ENCODE data around the gene NFIA. TPM values are rescaled to one million over a fixed set of nuclear protein-coding genes. Genes with fewer than 3 reads are reported as not detected.
A peak's percentile ranks its signal among the peaks of the same experiment; 100 is the strongest.

The NFIA gene
- total and polyA plus RNA-seq, 5 experiments from 2014 or later: 6.3 to 7.8 (median 7.4) TPM

GRCh38 chr1:61290525-61290924, 208.2 kb downstream of the NFIA start:
- Mint-ChIP-seq H3K27ac (no peak overlapping the region), H3K4me3 (no peak overlapping the region), H3K9me3 (no peaks in the 10 kb centered on the region), H3K4me1 (peaks cover 0 to 1% (median 0%) of the 10 kb centered on the region in 4 donors), H3K27me3 (peaks cover 0 to 2% (median 0%) of the 10 kb centered on the region in 5 donors), H3K36me3 (no peaks in the 10 kb centered on the region)
- ATAC-seq: no peak
- POLR2A ChIA-PET: no interaction called here
- DNase-seq: no peak

GRCh38 chr1:61293197-61293596, 210.8 kb downstream of the NFIA start:
- H3K4me3 Mint-ChIP-seq: no peak overlapping the region
- no peak for ATAC-seq
- H3K27me3 Mint-ChIP-seq: peaks cover 0 to 2% (median 0%) of the 10 kb centered on the region in 5 donors
- DNase-seq: no peak
- H3K36me3 Mint-ChIP-seq: peaks cover 0 to 8% (median 0%) of the 10 kb centered on the region in 3 donors
- H3K27ac Mint-ChIP-seq: no peak overlapping the region
- peaks cover 0 to 6% (median 0%) of the 10 kb centered on the region in 4 donors for H3K4me1 Mint-ChIP-seq
- H3K9me3 Mint-ChIP-seq: peaks cover 0 to 7% (median 0%) of the 10 kb centered on the region in 9 donors
- POLR2A ChIA-PET: no interaction called here

GRCh38 chr1:61293986-61294504, 211.7 kb downstream of the NFIA start:
- peaks cover 0 to 8% (median 0%) of the 10 kb centered on the region in 4 donors for H3K4me1 Mint-ChIP-seq
- H3K27me3 Mint-ChIP-seq: peaks cover 0 to 1% (median 0%) of the 10 kb centered on the region in 5 donors
- no peak overlapping the region for H3K27ac Mint-ChIP-seq
- ATAC-seq: no peak
- POLR2A ChIA-PET: no interaction called here
- peaks cover 0 to 8% (median 0%) of the 10 kb centered on the region in 9 donors for H3K9me3 Mint-ChIP-seq
- peaks cover 0 to 8% (median 0%) of the 10 kb centered on the region in 3 donors for H3K36me3 Mint-ChIP-seq
- H3K4me3 Mint-ChIP-seq: no peak overlapping the region
- no peak for DNase-seq

- Mint-ChIP-seq H3K27ac (no peak overlapping the region), H3K27me3 (no peaks in the 10 kb centered on the region), H3K9me3 (peaks cover 0 to 8% (median 0%) of the 10 kb centered on the region in 9 donors), H3K36me3 (peaks cover 0 to 8% (median 0%) of the 10 kb centered on the region in 3 donors), H3K4me1 (peaks cover 0 to 8% (median 0%) of the 10 kb centered on the region in 4 donors), H3K4me3 (no peak overlapping the region)
- POLR2A ChIA-PET: no interaction called here
- DNase-seq: no peak
- no peak for ATAC-seq
These were observed 212.6 kb downstream of the NFIA start for GRCh38 chr1:61294930-61295329.

GRCh38 chr1:61295818-61296537, 213.6 kb downstream of the NFIA start:
- Mint-ChIP-seq H3K27me3 (peaks cover 0 to 1% (median 0%) of the 10 kb centered on the region in 5 donors), H3K27ac (no peak overlapping the region), H3K36me3 (peaks cover 0 to 8% (median 0%) of the 10 kb centered on the region in 3 donors), H3K4me3 (no peak overlapping the region), H3K9me3 (peaks cover 0 to 8% (median 0%) of the 10 kb centered on the region in 9 donors), H3K4me1 (peaks cover 0 to 8% (median 0%) of the 10 kb centered on the region in 4 donors)
- ATAC-seq (no peak), DNase-seq (no peak)
- POLR2A ChIA-PET: no interaction called here

- Mint-ChIP-seq H3K36me3 (peaks cover 0 to 8% (median 0%) of the 10 kb centered on the region in 3 donors), H3K27ac (no peak overlapping the region), H3K9me3 (peaks cover 0 to 8% (median 0%) of the 10 kb centered on the region in 9 donors), H3K4me3 (no peak overlapping the region), H3K4me1 (peaks cover 0 to 6% (median 0%) of the 10 kb centered on the region in 4 donors), H3K27me3 (peaks cover 0 to 1% (median 0%) of the 10 kb centered on the region in 5 donors)
- DNase-seq: no peak
- POLR2A ChIA-PET: no interaction called here
- no peak for ATAC-seq
These were observed 215.5 kb downstream of the NFIA start for GRCh38 chr1:61297887-61298286.

- POLR2A ChIA-PET: no interaction called here
- Mint-ChIP-seq H3K4me3 (no peak overlapping the region), H3K9me3 (peaks cover 0 to 8% (median 0%) of the 10 kb centered on the region in 9 donors)
These were observed 217.1 kb downstream of the NFIA start for GRCh38 chr1:61299463-61299862.

GRCh38 chr1:61300899-61301298, 218.5 kb downstream of the NFIA start:
- POLR2A ChIA-PET: no interaction called here

More at GRCh38 chr1:61299463-61299862, 217.1 kb downstream of the NFIA start:
- Mint-ChIP-seq H3K27ac (no peak overlapping the region), H3K27me3 (peaks cover 0 to 1% (median 0%) of the 10 kb centered on the region in 5 donors), H3K4me1 (peaks cover 0 to 6% (median 0%) of the 10 kb centered on the region in 4 donors), H3K36me3 (peaks cover 0 to 8% (median 0%) of the 10 kb centered on the region in 3 donors)
- no peak for ATAC-seq
- no peak for DNase-seq

GRCh38 chr1:61301824-61302657, 219.7 kb downstream of the NFIA start:
- Mint-ChIP-seq H3K36me3 (peaks cover 0 to 7% (median 0%) of the 10 kb centered on the region in 3 donors), H3K27me3 (peaks cover 0 to 1% (median 0%) of the 10 kb centered on the region in 5 donors), H3K9me3 (peaks cover 0 to 8% (median 0%) of the 10 kb centered on the region in 9 donors), H3K27ac (no peak overlapping the region), H3K4me3 (no peak overlapping the region), H3K4me1 (peaks cover 0 to 6% (median 0%) of the 10 kb centered on the region in 4 donors)
- no peak for DNase-seq
- peak in 1 of 2 donors; percentile 23 for ATAC-seq
- POLR2A ChIA-PET: interaction anchor here (0.5 kb wide), 1 partner anchor 104 kb away, joined by 3 read pairs; no protein-coding TSS in a partner anchor

More at GRCh38 chr1:61300899-61301298, 218.5 kb downstream of the NFIA start:
- Mint-ChIP-seq H3K36me3 (peaks cover 0 to 8% (median 0%) of the 10 kb centered on the region in 3 donors), H3K27me3 (peaks cover 0 to 1% (median 0%) of the 10 kb centered on the region in 5 donors), H3K4me3 (no peak overlapping the region), H3K4me1 (peaks cover 0 to 6% (median 0%) of the 10 kb centered on the region in 4 donors), H3K27ac (no peak overlapping the region), H3K9me3 (peaks cover 0 to 8% (median 0%) of the 10 kb centered on the region in 9 donors)
- no peak for ATAC-seq
- DNase-seq: no peak

GRCh38 chr1:61307422-61308142, 225.2 kb downstream of the NFIA start:
- Mint-ChIP-seq H3K36me3 (no peaks in the 10 kb centered on the region), H3K4me1 (no peaks in the 10 kb centered on the region), H3K27ac (no peak overlapping the region), H3K4me3 (no peak overlapping the region), H3K27me3 (no peaks in the 10 kb centered on the region), H3K9me3 (no peaks in the 10 kb centered on the region)
- no peak for DNase-seq
- POLR2A ChIA-PET: no interaction called here
- ATAC-seq: no peak

- Mint-ChIP-seq H3K4me3 (no peak overlapping the region), H3K27ac (no peak overlapping the region), H3K27me3 (no peaks in the 10 kb centered on the region), H3K4me1 (peaks cover 0 to 3% (median 0%) of the 10 kb centered on the region in 4 donors), H3K36me3 (peaks cover 0 to 3% (median 2%) of the 10 kb centered on the region in 3 donors), H3K9me3 (no peaks in the 10 kb centered on the region)
- POLR2A ChIA-PET: no interaction called here
- DNase-seq: no peak
- no peak for ATAC-seq
These were observed 227.7 kb downstream of the NFIA start for GRCh38 chr1:61310057-61310456.

GRCh38 chr1:61310538-61310937, 228.2 kb downstream of the NFIA start:
- no peak overlapping the region for H3K27ac Mint-ChIP-seq
- POLR2A ChIA-PET: no interaction called here
- DNase-seq (no peak), ATAC-seq (no peak)
- H3K36me3 Mint-ChIP-seq: peaks cover 0 to 3% (median 2%) of the 10 kb centered on the region in 3 donors
- no peaks in the 10 kb centered on the region for H3K27me3 Mint-ChIP-seq
- no peaks in the 10 kb centered on the region for H3K9me3 Mint-ChIP-seq
- no peak overlapping the region for H3K4me3 Mint-ChIP-seq
- peaks cover 0 to 3% (median 0%) of the 10 kb centered on the region in 4 donors for H3K4me1 Mint-ChIP-seq

Data from naive thymus-derived CD8-positive, alpha-beta T cell (primary cell).